Epithelial cell of proximal tubule (primary cell): ENCODE results near the gene USP15. TPM values are rescaled to one million over a fixed set of nuclear protein-coding genes. Genes with fewer than 3 reads are reported as not detected.

Experiments
- DNase-seq: peaks from one replicate; pipeline ENCODE4 v3.0.0-alpha.2; 2011; ENCODE audit warnings: low read depth
- H3K4me3 ChIP-seq: 2 replicates; pipeline ENCODE4 v1.5.1; 2011; ENCODE audit warnings: low read depth, mild to moderate bottlenecking, low read length
- total RNA-seq: library from RNA; depleted of rRNA; stranded (reverse); fragments of >200 nt; gene quantifications from 2 replicates; pipeline ENCODE4 v1.2.3, GENCODE V29; 2015
- TF ChIP-seq, protein P1 (sequence below): conservative IDR thresholded peaks from 2 replicates; pipeline ENCODE4 v1.5.1; 2012; ENCODE audit warnings: low read depth, mild to moderate bottlenecking, low read length

USP15 gene
- total RNA-seq, 1 donor from 2014 or later: 27.6 TPM

DNA sequence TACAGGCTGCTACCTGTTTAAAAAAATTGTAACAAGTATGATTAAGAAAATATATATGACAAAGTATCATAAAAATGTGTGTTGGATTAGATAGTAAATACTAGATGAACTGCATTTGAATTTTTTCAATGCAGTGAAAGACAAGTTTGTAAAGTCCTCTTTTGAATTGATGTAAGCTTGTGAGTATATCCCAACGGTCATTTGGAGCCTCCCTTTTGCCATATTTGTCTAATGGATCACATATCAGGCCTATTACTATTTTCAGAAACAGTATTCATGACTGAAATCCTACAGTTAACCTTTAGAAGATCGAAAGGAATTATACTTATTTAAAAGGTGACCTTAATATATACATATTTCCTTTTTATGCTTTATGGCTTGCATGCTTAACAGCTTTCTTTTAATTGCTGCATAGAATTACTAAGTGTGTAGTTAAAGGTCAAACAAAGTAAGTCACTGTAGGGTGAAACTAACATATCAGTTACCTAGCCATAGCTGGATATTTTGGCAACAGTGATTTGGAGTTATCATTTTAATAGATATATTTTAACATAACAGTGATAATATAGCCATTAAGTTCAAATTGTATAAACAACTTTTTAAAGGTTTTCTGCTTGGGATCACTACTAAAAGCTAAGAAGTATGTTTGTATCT lies 53.6 kb downstream of the USP15 start:
- no peak overlapping the region for H3K4me3 ChIP-seq
- TF ChIP-seq, protein P1, sequence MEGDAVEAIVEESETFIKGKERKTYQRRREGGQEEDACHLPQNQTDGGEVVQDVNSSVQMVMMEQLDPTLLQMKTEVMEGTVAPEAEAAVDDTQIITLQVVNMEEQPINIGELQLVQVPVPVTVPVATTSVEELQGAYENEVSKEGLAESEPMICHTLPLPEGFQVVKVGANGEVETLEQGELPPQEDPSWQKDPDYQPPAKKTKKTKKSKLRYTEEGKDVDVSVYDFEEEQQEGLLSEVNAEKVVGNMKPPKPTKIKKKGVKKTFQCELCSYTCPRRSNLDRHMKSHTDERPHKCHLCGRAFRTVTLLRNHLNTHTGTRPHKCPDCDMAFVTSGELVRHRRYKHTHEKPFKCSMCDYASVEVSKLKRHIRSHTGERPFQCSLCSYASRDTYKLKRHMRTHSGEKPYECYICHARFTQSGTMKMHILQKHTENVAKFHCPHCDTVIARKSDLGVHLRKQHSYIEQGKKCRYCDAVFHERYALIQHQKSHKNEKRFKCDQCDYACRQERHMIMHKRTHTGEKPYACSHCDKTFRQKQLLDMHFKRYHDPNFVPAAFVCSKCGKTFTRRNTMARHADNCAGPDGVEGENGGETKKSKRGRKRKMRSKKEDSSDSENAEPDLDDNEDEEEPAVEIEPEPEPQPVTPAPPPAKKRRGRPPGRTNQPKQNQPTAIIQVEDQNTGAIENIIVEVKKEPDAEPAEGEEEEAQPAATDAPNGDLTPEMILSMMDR: no peak
- no peak for DNase-seq

DNA sequence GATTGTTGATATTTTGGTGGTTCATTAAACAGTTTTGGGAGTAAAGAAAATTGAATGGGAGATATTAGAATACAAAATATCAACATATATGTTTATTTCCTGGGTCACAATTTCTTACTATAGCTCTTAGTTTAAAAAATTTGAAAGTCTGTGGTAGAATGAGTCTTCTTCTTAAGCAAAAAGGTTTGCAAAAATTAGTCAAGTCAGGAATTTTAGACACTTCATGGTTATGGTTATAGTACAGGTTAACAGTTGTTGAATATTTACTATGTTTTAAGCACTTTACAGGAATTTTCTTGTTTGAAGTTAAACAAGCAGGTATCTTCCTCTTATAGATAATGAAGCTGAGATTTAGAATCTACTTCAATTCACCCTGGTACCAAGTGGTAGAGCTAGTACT lies 56.8 kb downstream of the USP15 start:
- TF ChIP-seq, protein P1: no peak
- H3K4me3 ChIP-seq: no peak overlapping the region

DNA sequence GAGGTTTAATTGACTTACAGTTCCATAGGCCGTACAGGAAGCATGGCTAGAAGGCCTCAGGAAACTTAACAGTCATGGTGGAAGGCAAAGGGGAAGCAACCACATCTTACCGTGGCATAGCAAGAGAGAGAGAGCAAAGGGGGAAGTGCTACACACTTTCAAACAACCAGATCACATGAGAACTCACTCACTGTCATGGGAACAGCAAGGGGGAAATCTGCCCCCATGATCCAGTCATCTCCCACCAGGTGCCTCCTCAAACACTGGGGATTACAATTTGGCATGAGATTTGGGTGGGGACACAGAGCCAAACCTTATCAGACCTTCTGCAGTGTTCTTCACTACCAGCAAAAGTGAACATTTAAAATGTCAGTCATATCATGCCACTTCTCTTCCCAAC lies 58.9 kb downstream of the USP15 start:
- TF ChIP-seq, protein P1: no peak
- DNase-seq: no peak

More for the DNA sequence above, 56.8 kb downstream of the USP15 start:
- DNase-seq: no peak

DNA sequence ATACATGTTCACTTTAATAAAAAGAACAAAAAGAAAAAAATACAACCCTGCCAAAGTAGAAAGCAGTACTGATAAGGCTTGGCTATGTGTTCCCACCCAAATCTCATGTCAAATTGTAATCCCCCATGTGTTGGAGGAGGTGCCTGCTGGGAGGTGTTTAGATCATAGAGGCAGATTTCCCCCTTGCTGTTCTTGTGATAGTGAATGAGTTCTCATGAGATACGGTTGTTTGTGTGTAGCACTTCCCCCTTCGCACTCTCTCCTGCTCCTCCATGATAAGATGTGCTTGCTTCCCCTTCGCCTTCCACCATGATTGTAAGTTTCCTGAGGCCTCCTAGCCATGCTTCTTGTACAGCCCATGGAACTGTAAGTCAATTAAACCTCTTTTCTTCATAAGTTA lies 59.9 kb downstream of the USP15 start:
- no peak for DNase-seq
- H3K4me3 ChIP-seq: no peak overlapping the region
- TF ChIP-seq, protein P1: no peak

More for the DNA sequence above, 58.9 kb downstream of the USP15 start:
- H3K4me3 ChIP-seq: no peak overlapping the region

DNA sequence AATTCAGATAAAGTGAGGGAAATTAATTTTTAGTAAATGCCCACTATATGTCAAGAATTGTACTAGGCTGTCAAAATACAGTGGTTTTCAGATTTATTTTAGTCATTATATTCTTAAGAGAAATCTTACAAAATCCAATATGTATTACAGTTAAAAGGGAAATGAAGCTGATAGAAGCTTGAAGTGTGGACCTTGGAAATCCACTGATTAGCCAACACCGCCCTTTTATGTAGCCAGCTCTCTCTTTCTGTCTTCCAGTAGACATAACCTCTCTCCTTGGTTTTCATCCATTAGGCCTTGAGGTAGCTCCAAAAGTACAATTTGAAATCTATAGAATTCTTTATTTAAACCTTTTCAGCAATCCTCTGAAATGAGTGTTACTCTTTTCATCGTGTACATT lies 63.2 kb downstream of the USP15 start:
- no peak overlapping the region for H3K4me3 ChIP-seq
- no peak for DNase-seq
- TF ChIP-seq, protein P1: no peak

DNA sequence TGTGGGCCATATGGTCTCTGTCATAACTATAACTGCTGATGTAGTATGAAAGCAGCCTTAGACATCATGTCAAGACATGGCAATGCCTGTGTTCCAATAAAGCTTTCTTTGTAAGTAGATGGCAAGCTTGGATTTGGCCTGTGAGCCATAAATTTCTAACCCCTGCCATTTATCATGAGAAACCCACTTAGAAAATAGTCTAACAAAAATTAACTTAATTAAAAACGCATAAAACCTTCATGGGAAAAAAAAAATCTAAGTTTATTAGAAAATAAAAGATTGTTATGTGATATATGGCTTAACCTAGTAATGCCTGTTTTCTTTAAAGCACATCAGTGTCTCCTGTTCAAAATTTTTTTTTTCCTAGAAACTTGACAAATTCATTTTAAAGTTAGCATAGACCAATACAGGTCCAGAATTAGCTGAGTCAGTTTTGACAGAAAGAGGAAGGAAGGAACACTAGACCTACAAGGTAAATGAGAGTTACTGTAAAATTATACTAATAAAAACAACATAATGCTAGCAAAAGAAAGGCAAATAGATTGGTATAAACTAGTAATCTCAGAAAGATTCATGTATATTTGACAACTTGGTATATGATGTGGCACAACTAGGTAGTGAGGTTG lies 68.2 kb downstream of the USP15 start:
- no peak for DNase-seq
- H3K4me3 ChIP-seq: no peak overlapping the region
- TF ChIP-seq, protein P1: no peak

DNA sequence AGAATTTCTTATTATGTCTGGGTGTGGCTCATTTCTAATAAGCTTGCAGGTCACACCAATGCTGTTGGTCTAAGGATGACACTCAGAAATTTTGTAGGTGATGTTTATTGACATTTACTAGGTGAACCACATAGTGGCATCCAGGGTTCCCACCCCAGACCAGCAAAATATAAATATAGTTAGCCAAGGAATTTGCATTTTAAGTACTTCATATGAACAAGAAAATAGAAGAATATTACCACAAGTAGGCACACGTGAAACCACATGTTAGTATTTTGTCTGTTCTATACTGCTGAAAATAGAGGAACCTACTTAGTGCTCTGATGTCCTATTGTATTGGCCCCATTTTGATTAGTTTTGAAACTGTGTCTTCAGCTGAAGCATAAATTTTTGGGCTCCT lies 71.1 kb downstream of the USP15 start:
- TF ChIP-seq, protein P1: no peak
- DNase-seq: no peak

More for the DNA sequence above, 71.1 kb downstream of the USP15 start:
- no peak overlapping the region for H3K4me3 ChIP-seq
